Measurements from ENCODE around the gene SKIC8.

SKIC8 gene

DNA sequence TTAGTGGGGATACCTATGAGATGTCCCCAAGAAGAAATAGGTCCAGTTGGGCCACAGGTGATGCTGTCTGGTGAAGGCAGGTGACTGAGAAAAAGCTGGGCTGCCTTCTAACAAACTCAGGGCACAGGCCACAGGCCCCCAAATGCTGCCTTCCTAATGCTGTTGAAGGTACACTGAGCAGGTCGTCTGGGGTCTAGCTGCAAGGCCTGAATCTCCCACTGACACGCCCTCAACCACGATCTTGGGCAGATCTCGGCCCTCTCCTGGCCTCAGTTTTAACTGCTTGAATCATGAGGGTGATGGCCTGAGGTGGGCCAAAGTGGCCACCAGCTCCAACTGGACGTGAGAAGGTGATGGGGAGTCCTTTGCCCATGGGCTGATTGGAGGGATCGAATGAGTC lies 62.9 kb downstream of the SKIC8 start:
- TF ChIP-seq, protein P1, sequence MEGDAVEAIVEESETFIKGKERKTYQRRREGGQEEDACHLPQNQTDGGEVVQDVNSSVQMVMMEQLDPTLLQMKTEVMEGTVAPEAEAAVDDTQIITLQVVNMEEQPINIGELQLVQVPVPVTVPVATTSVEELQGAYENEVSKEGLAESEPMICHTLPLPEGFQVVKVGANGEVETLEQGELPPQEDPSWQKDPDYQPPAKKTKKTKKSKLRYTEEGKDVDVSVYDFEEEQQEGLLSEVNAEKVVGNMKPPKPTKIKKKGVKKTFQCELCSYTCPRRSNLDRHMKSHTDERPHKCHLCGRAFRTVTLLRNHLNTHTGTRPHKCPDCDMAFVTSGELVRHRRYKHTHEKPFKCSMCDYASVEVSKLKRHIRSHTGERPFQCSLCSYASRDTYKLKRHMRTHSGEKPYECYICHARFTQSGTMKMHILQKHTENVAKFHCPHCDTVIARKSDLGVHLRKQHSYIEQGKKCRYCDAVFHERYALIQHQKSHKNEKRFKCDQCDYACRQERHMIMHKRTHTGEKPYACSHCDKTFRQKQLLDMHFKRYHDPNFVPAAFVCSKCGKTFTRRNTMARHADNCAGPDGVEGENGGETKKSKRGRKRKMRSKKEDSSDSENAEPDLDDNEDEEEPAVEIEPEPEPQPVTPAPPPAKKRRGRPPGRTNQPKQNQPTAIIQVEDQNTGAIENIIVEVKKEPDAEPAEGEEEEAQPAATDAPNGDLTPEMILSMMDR (IDR thresholded peaks at IDR 0.05; ENCODE audit: low read depth, low read length), result no peak
- no peak overlapping the region for H3K4me3 ChIP-seq (ENCODE audit: low read depth, low read length)

- no peak within 1 kb of the TSS for H3K4me3 ChIP-seq (ENCODE audit: low read depth, low read length)
- TF ChIP-seq, protein P1 (IDR thresholded peaks at IDR 0.05; ENCODE audit: low read depth, low read length), result no peak
These were observed 64.8 kb downstream of the SKIC8 start, which contains the start of gene ACSBG1 for GRCh38 chr15:78234515-78235040. Gene ACSBG1, minus strand, starts transcription at chr15:78234565. Its CDS starts 64 bp downstream, at chr15:78234501.

DNA sequence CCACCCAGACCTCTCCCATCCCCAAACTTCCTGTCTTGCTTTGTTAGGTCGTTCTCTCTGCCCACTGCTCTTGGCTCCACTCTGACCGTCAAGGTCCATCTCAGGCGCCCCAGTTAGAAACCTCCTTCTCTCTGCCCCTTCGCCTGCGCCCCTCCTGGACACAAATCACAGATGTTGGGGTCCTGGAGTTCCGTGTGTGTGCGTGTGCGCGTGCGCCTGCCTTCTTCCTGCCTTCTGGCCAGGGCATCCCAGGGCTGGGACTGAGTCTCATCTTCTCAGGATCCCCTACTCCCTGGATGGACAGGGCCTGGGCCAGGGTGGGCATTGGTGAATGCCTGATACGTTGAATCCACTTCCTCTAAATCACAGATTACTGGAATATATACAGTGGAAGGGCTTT lies 65.9 kb downstream of the SKIC8 start:
- H3K4me3 ChIP-seq (ENCODE audit: low read depth, low read length), result no peak overlapping the region
- TF ChIP-seq, protein P1 (IDR thresholded peaks at IDR 0.05; ENCODE audit: low read depth, low read length), result no peak

Measured in WI38 (cell line).